ENCODE results near the gene SREBF1.

DNA sequence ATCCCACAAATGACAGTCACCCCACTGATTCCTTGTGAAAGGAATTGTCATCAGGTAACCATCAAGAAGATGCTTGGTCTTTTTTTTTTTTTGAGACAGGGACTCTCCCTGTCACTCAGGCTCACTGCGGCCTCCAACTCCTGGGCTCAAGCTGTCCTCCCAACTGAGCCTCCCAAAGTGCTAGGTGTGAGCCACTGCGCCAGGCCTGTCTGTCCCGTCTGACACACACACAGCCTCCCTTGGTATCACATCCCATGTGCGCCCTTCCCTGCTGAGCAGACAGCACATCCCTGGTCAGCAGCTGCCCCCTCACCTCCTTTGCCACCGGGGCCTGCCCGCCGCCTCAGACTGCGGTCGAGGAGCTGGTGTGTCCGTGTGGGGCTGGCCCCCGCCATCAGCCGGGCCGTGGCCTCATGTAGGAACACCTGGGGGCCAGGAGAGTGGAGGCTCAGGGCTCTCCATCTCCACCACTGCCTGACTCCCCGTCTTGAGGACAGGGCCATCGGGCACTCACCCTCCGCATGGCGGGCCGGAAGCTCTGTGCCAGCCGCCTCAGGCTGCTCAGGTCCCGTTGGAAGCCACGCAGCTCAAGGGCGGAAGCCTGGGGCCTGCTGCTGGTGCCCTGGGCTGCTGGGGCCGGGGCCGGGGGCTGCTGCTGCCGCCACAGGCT, 23.6 kb downstream of the SREBF1 start:
- no peak for TF ChIP-seq FOXM1 (IDR thresholded peaks at IDR 0.05; ENCODE audit: low read depth, low read length)
- TF ChIP-seq CTCF (IDR thresholded peaks at IDR 0.05 in 2 of 3, conservative IDR thresholded peaks at IDR 0.05 in 1 of 3; ENCODE audit: control insufficient read depth in 2 of 3, extremely low read depth in 1 of 3, insufficient read depth in 1 of 3, low read depth in 3 of 3, low read length in 3 of 3): no peak
- no peak for TF ChIP-seq RBBP5 (conservative IDR thresholded peaks at IDR 0.05)
- no peak for TF ChIP-seq USF2 (IDR thresholded peaks at IDR 0.05; ENCODE audit: borderline replicate concordance, low read depth, low read length)
- TF ChIP-seq NFYB (IDR thresholded peaks at IDR 0.05; ENCODE audit: insufficient read depth, low read depth, low read length): no peak
- no peak for TF ChIP-seq HDGF (IDR thresholded peaks at IDR 0.05)
- no peak for TF ChIP-seq MEF2A (IDR thresholded peaks at IDR 0.05; ENCODE audit: insufficient read depth, low read depth, low read length)
- TF ChIP-seq RELA (IDR thresholded peaks at IDR 0.05; ENCODE audit: borderline replicate concordance, partially characterized antibody): no peak
- no peak for TF ChIP-seq CBFB (IDR thresholded peaks at IDR 0.05; ENCODE audit: low read depth)
- no peak for TF ChIP-seq POLR2A (IDR thresholded peaks at IDR 0.05; ENCODE audit: low read depth, low read length)
- TF ChIP-seq GATAD2B (conservative IDR thresholded peaks at IDR 0.05; ENCODE audit: low read depth): no peak
- no peak for TF ChIP-seq CHD4 (IDR thresholded peaks at IDR 0.05)
- TF ChIP-seq BCLAF1 (IDR thresholded peaks at IDR 0.05): no peak
- no peak for TF ChIP-seq SIX5 (IDR thresholded peaks at IDR 0.05; ENCODE audit: low read depth, low read length, severe bottlenecking)

Data from GM12878 (cell line).